HG02973 (cell line): ENCODE results near the gene PTPN14.

Experiments
- ATAC-seq: cut with Tn5 transposase; IDR thresholded peaks from one replicate; pipeline ENCODE4 v1.9.1; 2021; ENCODE audit warnings: moderate library complexity; ENCODE audit not compliant: unreplicated experiment

PTPN14 gene

GRCh38 chr1:214341459-214341858 is 209.9 kb downstream of the PTPN14 start:
- ATAC-seq: no peak

GRCh38 chr1:214338212-214338611 is 213.2 kb downstream of the PTPN14 start:
- ATAC-seq: no peak

- ATAC-seq: no peak
These were observed 213.9 kb downstream of the PTPN14 start for GRCh38 chr1:214337511-214337910.

GRCh38 chr1:214337015-214337414 is 214.4 kb downstream of the PTPN14 start:
- no peak for ATAC-seq

- no peak for ATAC-seq
These were observed 215.8 kb downstream of the PTPN14 start for GRCh38 chr1:214335567-214335966.

- no peak for ATAC-seq
These were observed 218.2 kb downstream of the PTPN14 start for GRCh38 chr1:214332946-214333798.

- ATAC-seq: peak; percentile 43
These were observed 219.5 kb downstream of the PTPN14 start for GRCh38 chr1:214331827-214332423.

- ATAC-seq: no peak
These were observed 220.2 kb downstream of the PTPN14 start for GRCh38 chr1:214331180-214331579.

GRCh38 chr1:214330715-214331114 is 220.7 kb downstream of the PTPN14 start:
- no peak for ATAC-seq

GRCh38 chr1:214330222-214330621 is 221.2 kb downstream of the PTPN14 start:
- no peak for ATAC-seq

- no peak for ATAC-seq
These were observed 221.8 kb downstream of the PTPN14 start for GRCh38 chr1:214329470-214330220.

GRCh38 chr1:214328770-214329469 is 222.5 kb downstream of the PTPN14 start:
- peak; percentile 94 for ATAC-seq

- ATAC-seq: no peak
These were observed 223.9 kb downstream of the PTPN14 start for GRCh38 chr1:214327514-214327913.

GRCh38 chr1:214326406-214326805 is 225.0 kb downstream of the PTPN14 start:
- ATAC-seq: no peak

- no peak for ATAC-seq
These were observed 226.3 kb downstream of the PTPN14 start for GRCh38 chr1:214324896-214325800.

GRCh38 chr1:214321705-214322453 is 229.5 kb downstream of the PTPN14 start:
- peak; percentile 53 for ATAC-seq

- no peak for ATAC-seq
These were observed 231.5 kb downstream of the PTPN14 start for GRCh38 chr1:214319938-214320337.

- no peak for ATAC-seq
These were observed 232.3 kb downstream of the PTPN14 start for GRCh38 chr1:214318956-214319736.

- ATAC-seq: no peak
These were observed 233.0 kb downstream of the PTPN14 start for GRCh38 chr1:214318356-214318755.
